WTC11 (cell line): ENCODE results near the gene CD74. TPM values are rescaled to one million over a fixed set of nuclear protein-coding genes. Genes with fewer than 3 reads are reported as not detected.

ENCODE experiments used
- ATAC-seq: fragments of 200-7000 bp; cut with Tn5 transposase; 2 replicates; pipeline ENCODE4 v1.10.0; 2021; ENCODE audit warnings: mild to moderate bottlenecking, moderate library complexity
- CTCF ChIA-PET: fragments of 300-600 bp; sonication (Branson Sonifier 250); formaldehyde crosslinking; loops from one replicate; lab custom pipeline; 2021; ENCODE audit warnings: antibody characterized with exemption; lab: Charles Lee
- POLR2A ChIA-PET: fragments of 350-600 bp; sonication (Branson Sonifier 250); formaldehyde crosslinking; loops from one replicate; lab custom pipeline; 2021; ENCODE audit warnings: antibody characterized with exemption; lab: Charles Lee
- DNase-seq: peaks from one replicate; pipeline ENCODE4 v3.0.0; 2021; ENCODE audit warnings: low spot score
- H3K27ac Mint-ChIP-seq: 2 replicates; pipeline ENCODE4 v1.8.0; 2021; ENCODE audit warnings: mixed read lengths
- H3K27me3 Mint-ChIP-seq: 2 replicates; pipeline ENCODE4 v1.8.0; 2021; ENCODE audit warnings: low read depth, mild to moderate bottlenecking, moderate library complexity, mixed read lengths
- H3K36me3 Mint-ChIP-seq: 2 replicates; pipeline ENCODE4 v1.8.0; 2021; ENCODE audit warnings: mixed read lengths
- H3K4me1 Mint-ChIP-seq: 2 replicates; pipeline ENCODE4 v1.8.0; 2022; ENCODE audit warnings: mixed read lengths
- H3K4me3 Mint-ChIP-seq: 2 replicates; pipeline ENCODE4 v1.8.0; 2021; ENCODE audit warnings: mild to moderate bottlenecking, moderate library complexity, mixed read lengths
- H3K9me3 Mint-ChIP-seq: 2 replicates; pipeline ENCODE4 v1.8.0; 2021; ENCODE audit warnings: mixed read lengths
- ATF6 ChIP-seq: sonication (generic); formaldehyde crosslinking; IDR thresholded peaks from 2 replicates; pipeline ENCODE4 v1.8.1; 2023; ENCODE audit warnings: mild to moderate bottlenecking, missing genetic modification reagents
- ELF4 ChIP-seq: sonication (generic); formaldehyde crosslinking; IDR thresholded peaks from 2 replicates; pipeline ENCODE4 v1.8.1; 2022; ENCODE audit warnings: low read depth, mild to moderate bottlenecking, moderate library complexity, missing genetic modification reagents
- ERG ChIP-seq: fragments of 250-450 bp; sonication (Bioruptor Pico); IDR thresholded peaks from 2 replicates; pipeline ENCODE4 v1.8.0; 2021; ENCODE audit warnings: mild to moderate bottlenecking
- FOXP1 ChIP-seq: sonication (generic); formaldehyde crosslinking; IDR thresholded peaks from 2 replicates; pipeline ENCODE4 v1.8.0; 2022; ENCODE audit warnings: missing genetic modification reagents, mild to moderate bottlenecking, moderate library complexity, borderline replicate concordance
- HMGA2 ChIP-seq: fragments of 250-450 bp; sonication (Bioruptor Pico); IDR thresholded peaks from 2 replicates; pipeline ENCODE4 v1.4.0; 2021; ENCODE audit warnings: mild to moderate bottlenecking, moderate library complexity
- HMGXB4 ChIP-seq: sonication (generic); formaldehyde crosslinking; IDR thresholded peaks from 2 replicates; pipeline ENCODE4 v1.8.1; 2023; ENCODE audit warnings: mild to moderate bottlenecking, moderate library complexity, missing genetic modification reagents
- IRF2 ChIP-seq: sonication (generic); formaldehyde crosslinking; IDR thresholded peaks from 2 replicates; pipeline ENCODE4 v1.8.0; 2022; ENCODE audit warnings: low read depth, missing genetic modification reagents, borderline replicate concordance
- MXD4 ChIP-seq: fragments of 250-450 bp; sonication (Bioruptor Pico); IDR thresholded peaks from 2 replicates; pipeline ENCODE4 v1.8.0; 2021; ENCODE audit warnings: mild to moderate bottlenecking, moderate library complexity, borderline replicate concordance
- MYBL2 ChIP-seq: sonication (generic); formaldehyde crosslinking; IDR thresholded peaks from 2 replicates; pipeline ENCODE4 v1.8.1; 2023; ENCODE audit warnings: mild to moderate bottlenecking, moderate library complexity, missing genetic modification reagents
- NFATC4 ChIP-seq: fragments of 250-450 bp; sonication (Bioruptor Pico); IDR thresholded peaks from 2 replicates; pipeline ENCODE4 v1.9.0; 2021; ENCODE audit warnings: mild to moderate bottlenecking
- NFE2L1 ChIP-seq: sonication (generic); formaldehyde crosslinking; IDR thresholded peaks from 2 replicates; pipeline ENCODE4 v1.8.1; 2023; ENCODE audit warnings: missing genetic modification reagents
- NFYB ChIP-seq: sonication (generic); formaldehyde crosslinking; conservative IDR thresholded peaks from 2 replicates; pipeline ENCODE4 v1.8.0; 2022; ENCODE audit warnings: low read depth, missing genetic modification reagents
- NR1H2 ChIP-seq: sonication (generic); formaldehyde crosslinking; IDR thresholded peaks from 2 replicates; pipeline ENCODE4 v1.9.0; 2021; ENCODE audit warnings: mild to moderate bottlenecking, moderate library complexity, missing genetic modification reagents
- OVOL2 ChIP-seq: fragments of 250-450 bp; sonication (Bioruptor Pico); IDR thresholded peaks from 2 replicates; pipeline ENCODE4 v1.9.0; 2021; ENCODE audit warnings: mild to moderate bottlenecking, borderline replicate concordance
- RELA ChIP-seq: sonication (generic); formaldehyde crosslinking; IDR thresholded peaks from 2 replicates; pipeline ENCODE4 v1.8.1; 2022; ENCODE audit warnings: missing genetic modification reagents, mild to moderate bottlenecking, borderline replicate concordance
- TCF7 ChIP-seq: sonication (generic); formaldehyde crosslinking; IDR thresholded peaks from 2 replicates; pipeline ENCODE4 v1.8.0; 2022; ENCODE audit warnings: mild to moderate bottlenecking, low read depth, missing genetic modification reagents, moderate library complexity
- TP53 ChIP-seq: sonication (generic); formaldehyde crosslinking; IDR thresholded peaks from 2 replicates; pipeline ENCODE4 v1.8.1; 2023; ENCODE audit warnings: mild to moderate bottlenecking, missing genetic modification reagents
- USF2 ChIP-seq: sonication (generic); formaldehyde crosslinking; IDR thresholded peaks from 2 replicates; pipeline ENCODE4 v1.8.1; 2023; ENCODE audit warnings: mild to moderate bottlenecking, missing genetic modification reagents, moderate library complexity
- ZBTB43 ChIP-seq: sonication (generic); formaldehyde crosslinking; IDR thresholded peaks from 2 replicates; pipeline ENCODE4 v1.8.1; 2023; ENCODE audit warnings: mild to moderate bottlenecking, missing genetic modification reagents
- ZNF138 ChIP-seq: sonication (generic); formaldehyde crosslinking; conservative IDR thresholded peaks from 2 replicates; pipeline ENCODE4 v1.8.1; 2022; ENCODE audit warnings: mild to moderate bottlenecking, moderate library complexity, missing genetic modification reagents
- ZNF232 ChIP-seq: sonication (generic); formaldehyde crosslinking; IDR thresholded peaks from 2 replicates; pipeline ENCODE4 v1.8.0; 2022; ENCODE audit warnings: mild to moderate bottlenecking, missing genetic modification reagents
- ZSCAN18 ChIP-seq: fragments of 250-450 bp; sonication (Bioruptor Pico); IDR thresholded peaks from 2 replicates; pipeline ENCODE4 v2.1.2; 2022; ENCODE audit warnings: mild to moderate bottlenecking, moderate library complexity
- total RNA-seq: library from RNA; stranded (reverse); gene quantifications from 3 replicates; pipeline ENCODE4 v1.2.3, GENCODE V29; 2021

CD74 gene
- total RNA-seq, 1 experiment from 2014 or later = 28.2 TPM

- Mint-ChIP-seq H3K9me3 (no peaks in the 10 kb centered on the region), H3K4me3 (no peak overlapping the region)
- TF ChIP-seq OVOL2 (CRISPR knock-in tag) (no peak), ZNF232 (CRISPR knock-in tag) (no peak), FOXP1 (CRISPR knock-in tag) (no peak), ELF4 (CRISPR knock-in tag) (no peak), ZBTB43 (no peak), TP53 (no peak), NR1H2 (CRISPR knock-in tag) (no peak)
Measured at GRCh38 chr5:150408231-150408943, 4.3 kb downstream of the CD74 start.

GRCh38 chr5:150407096-150407720, 5.5 kb downstream of the CD74 start:
- TF ChIP-seq HMGXB4 (no peak), NFYB (no peak), ZNF138 (no peak), ATF6 (CRISPR knock-in tag) (no peak), MXD4 (CRISPR knock-in tag) (no peak), RELA (CRISPR knock-in tag) (no peak)
- Mint-ChIP-seq H3K36me3 (peaks cover 4% of the 10 kb centered on the region), H3K4me1 (peaks cover 24% of the 10 kb centered on the region), H3K27ac (no peak overlapping the region), H3K9me3 (no peaks in the 10 kb centered on the region), H3K4me3 (no peak overlapping the region), H3K27me3 (no peaks in the 10 kb centered on the region)
- CTCF ChIA-PET = interaction anchor here (1.6 to 2.5 kb wide), 2 partner anchors 10 to 29 kb away, joined by 4 to 12 read pairs; no protein-coding TSS in a partner anchor
- POLR2A ChIA-PET = no interaction called here
- DNase-seq (no peak), ATAC-seq (no peak)

More at GRCh38 chr5:150408231-150408943, 4.3 kb downstream of the CD74 start:
- Mint-ChIP-seq H3K27ac (no peak overlapping the region), H3K27me3 (no peaks in the 10 kb centered on the region), H3K36me3 (no peaks in the 10 kb centered on the region), H3K4me1 (peaks cover 35% of the 10 kb centered on the region)
- CTCF ChIA-PET = interaction anchor here (2.5 to 4.9 kb wide), 2 partner anchors 9 to 11 kb away, joined by 12 to 41 read pairs; no protein-coding TSS in a partner anchor
- DNase-seq = no peak
- ATAC-seq = no peak
- POLR2A ChIA-PET = no interaction called here

GRCh38 chr5:150406723-150407095, 6.0 kb downstream of the CD74 start:
- Mint-ChIP-seq H3K4me1 (peaks cover 24% of the 10 kb centered on the region), H3K4me3 (no peak overlapping the region), H3K27me3 (no peaks in the 10 kb centered on the region), H3K27ac (no peak overlapping the region), H3K9me3 (no peaks in the 10 kb centered on the region), H3K36me3 (peaks cover 4% of the 10 kb centered on the region)
- ChIA-PET CTCF (interaction anchor here (1.6 to 2.5 kb wide), 2 partner anchors 9 to 29 kb away, joined by 4 to 12 read pairs; no protein-coding TSS in a partner anchor), POLR2A (no interaction called here)
- DNase-seq = no peak
- no peak for ATAC-seq
- TF ChIP-seq MYBL2 (CRISPR knock-in tag) (no peak), ZSCAN18 (no peak), HMGA2 (CRISPR knock-in tag) (no peak), NFATC4 (CRISPR knock-in tag) (no peak), NFE2L1 (CRISPR knock-in tag) (no peak), USF2 (CRISPR knock-in tag) (no peak), ERG (CRISPR knock-in tag) (no peak), TCF7 (CRISPR knock-in tag) (no peak), IRF2 (no peak)
